DMS 273 treated with DMSO at 0.1 percent for 48 hours (cell line): ENCODE data around the gene OVCA2.

Experiments
- DNase-seq: peaks from one replicate; lab custom pipeline; 2025; lab: John Stamatoyannopoulos, UW

Gene OVCA2

DNA sequence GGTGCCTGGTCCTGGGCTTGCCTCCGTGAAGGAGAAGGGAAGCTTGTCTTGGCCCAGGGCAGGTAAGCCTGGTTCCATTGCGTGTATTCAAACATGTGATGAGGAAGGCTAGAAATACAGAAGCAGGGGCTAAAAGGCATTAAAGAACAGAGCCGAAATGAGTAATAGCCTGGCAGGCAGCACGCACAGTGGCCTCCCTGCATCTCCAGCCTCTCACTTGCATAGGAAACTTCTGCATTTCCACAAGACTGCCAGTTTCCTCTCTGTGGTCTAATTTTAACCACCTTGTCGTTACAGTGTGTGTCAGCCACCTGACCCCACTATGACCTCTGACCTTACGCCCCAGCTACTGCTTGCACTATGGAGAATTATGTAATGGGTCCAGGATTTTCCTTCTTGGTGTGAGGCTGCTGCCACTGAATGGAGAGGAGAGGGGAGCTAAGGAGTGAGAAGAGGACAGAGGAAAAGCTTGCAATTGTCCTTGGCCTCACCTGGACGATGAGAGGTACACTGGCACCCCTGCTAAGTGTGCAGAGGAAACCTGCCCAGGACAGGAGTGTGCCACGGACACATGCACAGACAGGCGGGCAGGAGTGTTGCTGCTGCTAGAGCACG lies 45.9 kb downstream of the OVCA2 start:
- no peak for DNase-seq

DNA sequence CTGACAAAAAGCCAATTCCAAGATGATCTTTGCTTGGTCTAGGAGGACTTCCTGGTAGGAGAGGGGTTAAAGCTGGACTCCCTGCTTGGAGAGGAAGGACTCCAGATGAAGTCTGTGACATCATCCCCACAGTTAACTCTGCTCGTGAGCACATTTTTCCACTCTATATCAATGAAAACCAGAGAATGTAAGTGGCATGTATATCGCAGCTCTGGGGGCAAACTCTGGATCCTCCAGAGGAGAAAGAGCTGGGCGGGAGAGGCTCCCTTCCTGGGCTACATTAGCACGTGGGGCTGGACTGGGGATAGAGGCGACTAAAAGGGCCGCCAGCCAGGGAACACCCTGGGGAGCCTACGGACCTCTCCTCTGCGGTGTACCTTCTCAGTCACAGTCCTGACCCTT lies 47.2 kb downstream of the OVCA2 start:
- no peak for DNase-seq

DNA sequence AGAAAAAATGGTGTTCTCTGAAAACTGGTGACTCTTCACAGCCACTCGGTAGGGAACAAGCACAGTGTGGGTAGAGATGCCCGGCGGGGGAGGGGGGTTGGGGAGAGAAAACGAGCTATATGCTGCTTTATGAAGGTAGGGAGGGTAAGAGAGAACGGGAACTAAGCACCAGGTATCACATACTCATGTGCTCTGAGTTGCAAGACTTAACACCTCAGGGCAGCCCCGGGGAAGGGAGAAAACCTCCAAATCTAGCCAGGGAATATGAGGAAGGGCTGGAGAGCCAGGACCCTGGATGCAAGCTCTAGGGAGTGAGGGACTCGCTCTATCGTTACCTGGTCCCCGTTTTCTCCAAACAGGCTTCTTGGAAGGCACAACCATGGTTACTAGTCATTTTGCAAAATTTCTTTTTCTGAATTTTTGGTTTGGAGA lies 48.4 kb downstream of the OVCA2 start:
- no peak for DNase-seq

DNA sequence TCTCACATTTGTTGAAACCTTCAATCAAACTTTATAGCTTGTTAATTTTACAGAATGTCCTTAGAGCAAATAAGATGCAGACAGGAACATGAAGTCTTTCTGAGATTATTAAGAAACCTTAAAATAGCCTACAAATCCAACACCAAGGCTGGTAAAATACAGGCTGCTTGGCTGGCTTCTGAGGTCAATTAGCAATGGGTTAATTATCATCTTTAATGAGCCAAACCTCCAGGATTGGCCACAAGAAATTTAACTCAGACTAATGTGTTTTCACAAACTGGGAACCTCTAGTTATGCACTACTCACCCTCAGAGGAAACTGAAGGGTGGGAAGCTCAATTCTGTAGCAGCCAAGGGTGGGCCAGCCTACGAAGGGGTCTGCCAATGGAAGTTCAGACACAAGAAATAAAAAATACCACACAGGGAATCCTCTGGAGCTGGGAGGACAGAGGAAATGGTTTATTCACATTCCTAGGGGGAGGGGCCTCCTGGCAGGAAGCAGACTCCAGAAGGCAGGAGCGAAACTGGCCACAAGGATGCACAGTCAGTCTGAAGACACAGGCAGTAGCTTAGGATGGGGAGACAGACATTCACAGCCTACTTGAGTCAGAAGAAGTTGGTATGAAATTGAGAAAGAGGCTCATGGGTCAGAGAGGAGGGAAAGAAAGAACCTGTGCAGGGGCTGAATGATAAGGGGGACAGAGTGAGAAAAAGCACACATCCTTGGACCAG lies 49.1 kb downstream of the OVCA2 start:
- no peak for DNase-seq

DNA sequence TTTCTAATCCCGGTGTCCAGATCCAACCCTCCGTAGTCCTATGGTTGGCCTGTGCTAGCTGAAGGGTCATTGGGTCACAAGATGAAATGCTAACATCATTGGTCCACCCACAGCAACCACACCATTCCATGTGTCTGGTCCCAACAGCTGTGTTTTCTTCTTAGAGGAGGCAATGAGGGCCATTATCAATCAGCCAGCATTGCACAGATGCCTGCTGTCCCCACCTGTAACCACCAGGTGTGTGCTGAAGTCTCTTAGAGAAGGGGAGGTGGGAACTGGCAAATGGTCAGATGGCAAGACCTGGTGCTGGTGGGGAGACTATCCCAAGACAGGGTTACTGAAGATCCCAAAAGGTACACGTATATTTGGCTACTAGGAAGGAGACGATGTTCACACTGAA lies 50.4 kb downstream of the OVCA2 start:
- DNase-seq, result no peak
